NCI-H774 (cell line): ENCODE data around the gene ABR.
"Not testable (repeated sequence)": the region's sequence is repeated elsewhere in the genome, so short reads cannot be mapped to it uniquely, and the experiment has no call there.

ENCODE experiments used
- DNase-seq: peaks from one replicate; lab custom pipeline; 2025; lab: John Stamatoyannopoulos, UW

ABR gene

GRCh38 chr17:1071103-1071825 is 108.5 kb downstream of the ABR start:
- DNase-seq: no peak

GRCh38 chr17:1070411-1070810 is 109.4 kb downstream of the ABR start:
- no peak for DNase-seq

GRCh38 chr17:1069847-1070246 is 109.9 kb downstream of the ABR start:
- no peak for DNase-seq

- no peak for DNase-seq
These were observed 111.4 kb downstream of the ABR start for GRCh38 chr17:1068356-1068755.

- no peak for DNase-seq
These were observed 112.4 kb downstream of the ABR start for GRCh38 chr17:1067282-1067956.

- DNase-seq: not testable (repeated sequence)
These were observed 114.4 kb downstream of the ABR start for GRCh38 chr17:1065416-1065815.

- peak; percentile 1 for DNase-seq
These were observed 118.8 kb downstream of the ABR start for GRCh38 chr17:1060991-1061390.

- DNase-seq: no peak
These were observed 120.5 kb downstream of the ABR start for GRCh38 chr17:1059131-1059795.

GRCh38 chr17:1058423-1059130 is 121.2 kb downstream of the ABR start:
- DNase-seq: peak; percentile 1

GRCh38 chr17:1056761-1057160 is 123.0 kb downstream of the ABR start:
- DNase-seq: no peak

- DNase-seq: no peak
These were observed 123.8 kb downstream of the ABR start for GRCh38 chr17:1055751-1056645.

- no peak for DNase-seq
These were observed 124.5 kb downstream of the ABR start for GRCh38 chr17:1055231-1055630.

- no peak for DNase-seq
These were observed 125.1 kb downstream of the ABR start for GRCh38 chr17:1054656-1055055.

- no peak for DNase-seq
These were observed 126.0 kb downstream of the ABR start for GRCh38 chr17:1053661-1054360.

- no peak for DNase-seq
These were observed 128.5 kb downstream of the ABR start for GRCh38 chr17:1050996-1051925.

- DNase-seq: no peak
These were observed 129.4 kb downstream of the ABR start for GRCh38 chr17:1050246-1050995.

- DNase-seq: no peak
These were observed 130.1 kb downstream of the ABR start for GRCh38 chr17:1049446-1050225.

GRCh38 chr17:1048516-1049115 is 131.2 kb downstream of the ABR start:
- not testable (repeated sequence) for DNase-seq
